HG02970 (cell line): ENCODE measurements around the gene GTSF1L.
"Not testable (repeated sequence)": the region's sequence is repeated elsewhere in the genome, so short reads cannot be mapped to it uniquely, and the experiment has no call there.

Experiments used
- ATAC-seq: cut with Tn5 transposase; IDR thresholded peaks from one replicate; pipeline ENCODE4 v1.9.1; 2021; ENCODE audit warnings: mild to moderate bottlenecking, moderate library complexity, moderate number of reproducible peaks; ENCODE audit not compliant: unreplicated experiment, low FRiP score

GTSF1L gene

DNA sequence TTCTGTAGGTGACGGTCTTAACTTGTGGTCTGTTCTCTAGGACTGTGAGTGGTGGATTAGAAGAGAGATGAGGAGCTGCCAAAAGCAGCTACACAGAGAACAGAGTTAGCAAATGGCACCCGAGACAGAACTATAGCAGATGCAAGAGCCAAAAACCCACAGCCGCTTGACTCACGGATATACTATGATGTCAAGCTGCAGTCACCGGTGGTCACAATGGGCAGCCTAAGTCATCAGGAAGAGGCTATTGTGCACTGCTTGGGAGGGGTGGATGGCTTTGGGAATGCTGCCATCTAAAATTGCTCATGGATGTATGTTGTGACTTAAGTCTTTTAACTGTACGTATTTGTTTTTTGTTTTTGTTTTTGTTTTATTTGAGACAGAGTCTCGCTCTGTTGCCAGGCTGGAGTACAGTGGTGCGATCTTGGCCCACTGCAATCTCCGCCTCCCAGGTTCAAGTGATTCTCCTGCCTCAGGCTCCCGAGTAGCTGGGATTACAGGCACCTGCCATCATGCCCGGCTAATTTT, at the start of gene GTSF1L:
Gene GTSF1L (minus strand): TSS at position 192 of the 528 bp plus-strand sequence. CDS start 308 bp downstream, outside the sequence.
- ATAC-seq = no peak

DNA sequence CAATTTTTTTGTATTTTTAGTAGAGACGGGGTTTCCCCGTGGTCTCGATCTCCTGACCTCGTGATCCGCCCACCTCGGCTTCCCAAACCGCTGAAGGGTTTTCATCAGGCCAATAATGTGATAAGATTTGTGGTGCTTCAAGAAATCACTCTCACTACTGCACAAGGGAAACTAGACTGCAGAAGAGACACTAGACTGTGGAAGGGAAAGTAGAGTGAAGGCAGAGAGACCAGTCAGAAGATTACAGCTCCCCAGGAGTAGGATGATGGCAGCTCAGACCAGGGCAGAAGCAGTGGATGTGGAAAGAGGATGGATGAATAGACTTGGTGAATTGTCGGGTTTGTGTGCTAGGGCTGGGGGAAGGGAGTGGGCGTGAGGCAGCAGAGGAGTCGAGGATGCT, 48.0 kb upstream of the GTSF1L start:
- ATAC-seq = no peak

DNA sequence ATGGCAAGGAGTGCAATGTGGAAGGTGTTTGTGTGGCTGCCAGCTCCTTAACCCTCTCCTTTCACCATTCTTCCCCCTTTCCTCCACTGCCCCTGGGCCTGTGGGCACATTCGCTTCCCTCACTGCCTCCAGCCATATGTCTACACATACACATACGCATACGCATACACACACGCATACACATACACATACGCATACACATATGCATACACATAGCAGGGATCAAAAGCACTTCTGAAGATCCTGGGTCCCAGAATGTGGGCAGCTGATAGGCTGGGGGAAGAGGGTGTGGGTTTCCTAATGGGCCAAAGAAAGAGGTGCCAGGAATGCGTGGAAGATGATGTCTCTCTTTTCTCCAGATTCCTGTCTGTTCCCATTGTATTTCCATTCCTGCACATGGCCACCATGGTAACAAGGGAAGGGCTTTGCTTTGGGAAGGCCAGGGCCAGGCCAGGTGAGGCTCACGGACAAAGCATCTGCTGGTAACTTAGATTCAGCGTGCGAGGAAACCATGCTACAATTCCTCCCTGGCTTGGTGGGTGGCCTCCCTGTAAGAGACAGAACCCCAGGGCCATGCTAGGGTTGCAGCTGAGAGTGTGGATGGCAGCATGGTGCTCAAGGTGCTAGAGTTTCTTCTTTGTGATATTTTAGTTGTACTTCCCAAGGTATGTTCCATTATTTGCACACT, 44.8 kb upstream of the GTSF1L start:
- ATAC-seq = no peak

DNA sequence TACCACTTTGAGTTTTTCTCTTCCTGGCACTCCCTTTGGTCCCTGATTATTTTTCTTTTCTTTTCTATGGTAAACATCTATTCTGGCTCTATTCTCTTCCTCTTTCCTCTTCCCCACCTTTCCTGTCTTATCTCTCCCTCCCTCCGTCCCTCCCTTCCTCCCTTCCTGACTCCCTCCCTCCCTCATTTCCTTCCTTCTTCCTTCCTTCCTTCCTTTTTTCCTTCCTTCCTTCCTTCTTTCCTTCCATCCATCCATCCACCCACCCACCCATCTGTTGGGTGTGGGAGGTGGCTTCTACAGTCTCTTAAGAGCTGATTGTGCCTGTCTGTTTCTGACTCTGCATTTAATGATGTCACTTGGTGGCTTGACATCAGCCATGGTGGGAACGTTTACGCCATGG, 43.5 kb upstream of the GTSF1L start:
- no peak for ATAC-seq

DNA sequence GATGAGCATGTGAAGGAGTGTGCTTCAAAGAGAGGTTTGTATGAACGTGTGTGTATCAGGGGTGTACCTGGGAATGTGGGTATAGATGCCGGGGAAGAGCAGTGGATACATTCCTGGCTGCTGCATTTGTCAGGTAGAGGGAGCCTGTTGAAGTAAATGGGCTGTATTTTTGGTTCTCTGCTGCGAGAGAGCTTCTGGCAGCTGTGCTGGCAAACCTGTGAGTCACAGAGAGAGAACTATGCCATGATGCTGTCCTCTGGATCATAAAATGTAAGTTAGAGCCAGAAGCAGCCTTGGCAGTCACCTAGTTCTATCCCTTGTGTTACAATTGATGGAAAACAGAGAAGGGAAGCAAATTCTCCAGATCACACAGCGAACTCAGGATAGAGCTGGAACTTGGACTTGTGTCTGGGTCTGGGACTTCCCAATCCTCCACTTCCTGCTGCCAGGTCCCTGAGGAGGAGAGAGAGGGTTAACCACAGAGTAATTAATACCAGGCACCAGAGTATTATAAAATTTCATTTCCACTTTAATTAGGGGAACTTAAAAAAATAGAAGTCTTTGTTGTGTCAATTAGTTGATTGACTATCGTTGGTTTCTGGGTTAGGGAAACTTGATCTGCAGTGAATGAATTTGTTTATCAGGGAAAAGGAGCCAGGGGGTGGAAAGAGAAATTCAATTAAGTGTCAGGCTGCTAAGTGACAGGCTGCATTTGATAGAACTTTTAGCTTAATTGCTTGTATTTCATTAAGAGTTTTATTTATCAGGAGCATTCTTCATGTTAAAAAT, 41.1 kb upstream of the GTSF1L start:
- ATAC-seq = no peak

DNA sequence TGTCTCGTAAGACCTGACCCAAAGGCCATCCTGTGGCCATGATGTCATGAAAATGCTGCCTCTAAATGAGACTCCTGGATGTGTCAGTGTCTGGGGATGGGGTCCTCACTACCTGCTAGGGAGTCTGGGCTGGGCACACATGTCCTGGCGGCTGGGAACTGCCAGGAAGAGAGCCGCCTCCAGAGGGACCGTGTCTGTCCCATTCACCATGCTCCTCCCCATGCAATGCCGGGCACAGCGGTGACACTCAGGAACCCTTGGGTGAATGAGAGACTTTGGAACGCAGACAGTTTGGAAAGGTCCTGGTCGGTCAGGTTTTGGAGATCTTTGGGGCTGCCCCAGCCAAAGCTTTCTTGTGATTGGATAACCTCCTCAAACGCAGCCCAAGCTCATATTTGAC, 40.1 kb upstream of the GTSF1L start:
- no peak for ATAC-seq

DNA sequence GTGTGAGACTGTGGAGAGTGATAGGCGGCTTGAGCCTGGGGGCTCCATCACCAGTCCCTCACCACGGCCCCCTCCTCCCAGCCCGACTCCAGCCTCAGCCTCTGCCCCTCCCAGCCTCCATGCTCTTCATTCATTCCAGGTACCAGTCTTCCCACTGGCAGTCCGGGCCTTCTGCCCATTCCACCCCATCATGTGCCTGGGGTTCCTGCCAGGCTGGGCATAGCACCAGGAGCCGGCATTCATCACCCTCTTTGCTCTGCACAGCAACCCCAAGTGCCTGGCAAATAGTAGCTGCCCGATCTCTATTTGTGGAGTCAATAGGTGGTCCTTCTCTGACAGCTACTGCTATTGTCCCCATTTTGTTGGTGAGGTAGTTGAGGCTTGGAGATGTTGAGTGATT, 39.6 kb upstream of the GTSF1L start:
- no peak for ATAC-seq

DNA sequence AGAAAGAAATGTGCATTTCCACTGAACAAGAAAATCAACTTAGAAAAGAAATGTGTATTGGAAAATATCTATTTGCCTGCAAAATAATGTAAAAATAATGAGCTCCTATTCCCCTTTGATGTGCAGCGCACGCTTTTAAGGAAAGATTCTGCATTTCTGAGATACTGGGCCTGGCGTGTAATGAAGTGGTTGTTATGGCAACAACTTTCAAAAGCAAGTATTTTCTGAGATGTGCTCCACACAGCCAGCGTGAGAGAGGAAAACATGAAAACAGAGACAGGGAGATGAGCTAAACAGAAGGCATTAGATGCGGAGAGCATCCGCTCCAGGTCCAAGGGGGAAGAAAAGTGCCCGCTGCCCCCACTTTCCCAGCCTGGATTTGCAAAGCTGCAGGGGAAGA, 39.1 kb upstream of the GTSF1L start:
- no peak for ATAC-seq

DNA sequence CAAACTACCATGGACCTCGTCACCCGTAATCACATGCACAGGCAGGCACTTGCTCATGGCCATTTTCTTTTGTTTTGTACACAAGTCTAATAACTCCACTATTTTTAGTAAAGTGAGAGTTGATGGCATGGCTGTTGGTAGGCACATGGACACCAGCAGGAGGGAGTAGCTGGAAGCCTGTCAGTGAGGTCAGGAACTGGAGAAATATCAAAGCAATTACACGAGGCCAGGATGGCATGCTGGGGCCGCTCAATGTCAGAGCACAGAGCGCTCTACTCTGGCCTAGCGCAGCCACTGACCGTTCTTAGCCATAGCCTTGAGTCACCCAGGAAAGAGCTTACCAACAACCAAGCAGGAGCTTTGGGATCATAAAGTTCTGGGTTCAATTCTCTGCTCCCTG, 36.1 kb upstream of the GTSF1L start:
- ATAC-seq = no peak

DNA sequence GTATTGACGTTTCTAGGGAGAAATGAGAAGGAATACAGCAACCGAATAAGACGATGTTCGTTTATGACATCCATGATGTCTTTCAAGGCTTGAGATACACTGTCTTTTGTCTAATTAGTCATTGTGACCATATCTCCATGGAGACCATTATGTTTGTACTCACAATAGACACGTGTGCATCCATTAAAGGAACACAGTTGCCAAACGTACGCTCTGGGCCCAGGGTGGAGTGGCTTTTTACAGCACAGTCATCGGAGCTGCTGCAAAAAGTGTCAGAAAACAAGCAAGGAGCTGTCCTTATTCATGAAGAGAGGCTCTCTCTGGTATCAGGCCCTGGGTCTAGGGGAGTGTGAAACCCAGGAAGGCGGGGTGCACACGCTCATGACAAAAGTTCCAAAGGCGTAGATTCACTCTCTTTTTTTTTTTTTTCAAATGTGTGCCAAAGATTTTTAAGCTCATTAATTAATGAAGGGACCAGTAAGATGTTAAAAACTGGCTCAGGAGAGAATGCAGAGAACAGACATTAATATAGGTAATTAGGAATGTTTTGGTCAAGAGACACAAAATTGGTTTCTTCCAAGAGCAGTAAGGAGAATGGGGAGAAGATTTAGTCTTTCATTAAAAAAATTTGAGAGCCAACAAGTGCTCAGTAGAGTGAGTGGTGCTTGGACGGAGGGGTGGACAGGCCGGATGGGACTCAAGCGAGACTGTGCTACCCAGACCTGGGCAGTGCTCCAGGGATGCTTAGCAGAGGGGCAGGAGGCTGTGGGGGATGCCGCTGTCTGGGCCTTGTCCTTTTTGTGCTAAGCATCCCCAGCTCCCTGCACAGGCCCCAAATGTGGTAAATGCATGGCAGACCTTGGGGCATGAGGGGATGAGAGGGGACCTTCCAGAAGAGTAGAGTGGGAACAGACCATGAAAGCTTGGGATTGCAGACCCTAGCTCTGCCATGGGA, 34.9 kb upstream of the GTSF1L start:
- ATAC-seq = no peak

DNA sequence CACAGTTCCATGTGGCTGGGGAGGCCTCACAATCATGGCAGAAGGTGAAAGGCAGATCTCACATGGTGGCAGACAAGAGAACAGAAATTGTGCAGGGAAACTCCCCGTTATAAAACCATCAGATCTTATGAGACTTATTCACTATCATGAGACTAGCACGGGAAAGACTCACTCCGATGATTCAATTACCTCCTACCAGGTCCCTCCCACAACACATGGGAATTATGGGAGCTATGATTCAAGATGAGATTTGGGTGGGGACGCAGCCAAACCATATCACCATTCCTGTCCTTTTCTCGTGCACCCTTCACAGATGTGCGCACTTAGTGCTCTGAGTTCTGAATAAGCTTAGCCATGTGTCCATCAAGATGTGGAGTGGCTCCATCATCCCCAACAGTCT, 31.1 kb upstream of the GTSF1L start:
- not testable (repeated sequence) for ATAC-seq

DNA sequence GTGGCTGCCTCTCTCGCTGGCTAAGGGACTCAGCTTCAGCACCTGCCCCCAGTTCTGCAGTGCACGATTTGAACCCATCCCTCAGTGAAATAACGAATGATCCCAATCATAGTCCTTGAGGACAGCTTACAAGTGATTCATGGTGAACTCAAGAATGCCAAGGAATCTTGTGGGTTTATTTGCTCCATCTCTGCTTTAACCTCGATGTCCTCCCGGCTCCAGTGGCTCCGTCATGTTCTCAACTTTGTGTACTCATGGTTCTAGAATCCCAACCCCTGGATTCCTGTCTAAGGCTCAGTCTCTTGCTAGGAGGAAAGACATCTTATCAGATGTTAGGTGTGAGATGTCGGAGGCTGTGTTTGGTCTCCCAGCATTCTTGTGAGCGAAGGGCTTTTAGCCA, 29.0 kb upstream of the GTSF1L start:
- ATAC-seq = no peak

DNA sequence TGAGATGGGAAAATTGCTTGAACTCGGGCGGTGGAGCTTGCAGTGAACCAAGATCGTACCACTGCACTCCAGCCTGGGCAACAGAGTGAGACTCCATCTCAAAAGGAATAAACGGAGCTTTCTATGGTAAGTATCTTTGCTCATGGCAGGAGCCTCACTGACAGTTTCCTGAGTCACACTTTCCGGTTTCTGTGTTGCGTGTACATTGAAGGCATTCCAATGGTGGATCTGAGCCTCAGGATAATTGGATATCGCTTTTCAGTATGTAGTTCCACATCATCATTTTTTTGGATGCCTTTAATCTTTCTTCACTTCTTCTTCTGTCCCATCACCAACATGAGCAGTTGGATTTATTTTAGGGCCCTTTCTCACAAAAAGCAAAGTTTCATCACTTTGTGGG, 28.6 kb upstream of the GTSF1L start:
- no peak for ATAC-seq

DNA sequence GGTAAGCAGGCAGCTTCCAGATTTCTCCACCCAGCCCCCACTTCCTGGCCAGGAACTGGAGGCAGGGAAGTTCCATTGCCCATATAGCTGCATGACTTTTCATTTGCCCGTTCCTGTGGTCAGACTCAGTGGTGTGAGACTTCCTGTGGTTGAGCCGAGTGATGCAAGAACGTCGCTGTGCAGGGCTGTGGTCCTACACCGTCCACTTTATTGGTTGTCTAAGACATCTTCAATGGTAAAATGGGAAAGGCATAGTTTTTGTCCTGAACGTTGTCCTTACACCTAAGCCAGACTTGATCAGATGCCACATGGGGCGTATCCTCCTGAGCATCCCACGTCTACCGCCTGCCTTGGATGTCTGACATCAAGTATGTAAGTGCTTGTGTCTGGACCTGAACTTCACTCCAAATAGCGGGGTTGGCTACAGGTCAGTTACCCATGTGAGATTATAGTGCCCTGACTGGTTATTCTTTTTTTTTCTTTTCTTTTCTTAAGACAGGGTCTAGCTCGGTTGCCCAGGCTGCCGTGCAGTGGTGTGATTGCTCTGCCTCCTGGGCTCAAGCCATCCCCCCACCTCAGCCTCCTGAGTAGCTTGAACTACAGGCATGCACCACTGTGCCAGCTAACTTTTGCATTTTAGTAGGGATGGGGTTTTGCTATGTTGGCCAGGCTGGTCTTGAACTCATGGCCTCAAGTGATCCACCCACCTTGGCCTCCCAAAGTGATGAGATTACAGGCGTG, 25.9 kb upstream of the GTSF1L start:
- no peak for ATAC-seq

DNA sequence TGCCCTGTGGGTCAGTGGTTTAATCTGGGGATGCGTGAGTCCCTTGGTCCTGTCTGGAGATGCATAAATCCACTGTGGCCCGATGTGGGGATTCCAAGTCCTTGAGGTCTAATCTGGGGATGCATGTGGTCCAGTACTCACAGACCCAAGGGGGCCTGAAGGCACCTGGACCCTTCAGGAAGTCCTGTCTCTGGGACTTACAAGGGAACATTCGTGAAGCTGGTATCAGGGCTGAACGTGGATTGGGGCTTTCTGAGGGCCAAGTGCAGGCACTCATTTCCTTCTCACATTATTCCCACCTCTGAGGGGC, 25.2 kb upstream of the GTSF1L start:
- ATAC-seq = no peak

DNA sequence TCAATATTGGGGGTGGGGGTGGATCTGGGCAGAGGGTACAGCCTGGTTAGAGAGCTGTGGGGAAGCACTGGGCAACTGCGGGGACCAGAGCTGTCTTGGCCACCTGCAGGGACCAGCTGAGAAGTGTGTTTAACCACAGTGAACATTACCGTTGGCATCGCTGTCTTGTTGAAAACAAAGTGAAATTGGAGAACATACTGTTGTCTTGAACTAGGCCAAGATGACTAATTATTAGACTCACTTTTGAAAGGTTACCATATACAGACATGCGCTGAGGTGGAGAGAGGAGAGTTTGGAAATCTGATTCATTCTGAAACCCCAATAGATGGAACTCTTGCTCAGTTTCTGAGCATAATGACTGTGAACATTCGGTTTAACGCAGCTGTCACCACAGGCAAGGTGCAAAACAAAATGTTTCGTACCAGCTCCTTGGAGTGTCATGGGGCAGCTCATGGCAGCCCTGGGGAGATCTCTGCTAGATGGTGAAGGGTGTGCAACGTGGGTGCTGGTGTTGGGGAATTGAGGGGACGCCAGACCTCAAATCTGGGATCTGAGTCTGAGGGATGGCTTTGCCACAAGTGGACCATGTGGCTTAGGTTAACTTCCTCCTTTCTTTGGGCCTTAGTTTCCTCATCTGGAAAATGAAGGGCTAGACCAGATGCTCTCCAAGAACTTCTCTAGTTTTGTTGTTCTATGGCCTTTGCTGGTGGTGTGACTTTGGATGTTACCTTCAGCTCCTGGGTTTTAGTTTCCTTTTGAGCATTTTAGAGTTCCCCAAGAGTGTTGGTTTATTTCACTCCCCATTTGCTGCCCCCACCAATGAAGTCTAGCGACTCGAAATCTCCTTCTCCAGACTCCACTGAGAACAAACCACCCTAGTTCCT, 24.6 kb upstream of the GTSF1L start:
- peak; percentile 76 for ATAC-seq

DNA sequence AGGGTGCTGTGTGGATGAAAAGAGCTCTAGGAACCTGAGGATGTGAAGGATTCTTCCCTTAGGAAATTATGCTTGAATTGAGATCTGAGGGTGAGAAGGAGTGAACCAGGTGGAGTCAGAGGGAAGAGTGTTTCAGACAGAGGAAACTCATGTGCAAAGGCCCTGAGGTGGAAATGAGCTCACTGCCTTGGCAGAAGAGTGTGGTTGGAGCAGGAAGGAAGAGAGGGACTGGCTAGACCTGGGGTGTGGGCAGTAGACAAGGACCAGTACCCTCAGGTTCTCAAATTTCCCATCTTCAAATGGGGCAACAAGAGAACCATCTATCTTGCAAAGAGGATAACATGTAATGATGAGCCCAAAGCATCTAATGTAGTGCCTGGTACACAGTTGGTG, 24.0 kb upstream of the GTSF1L start:
- ATAC-seq = no peak

DNA sequence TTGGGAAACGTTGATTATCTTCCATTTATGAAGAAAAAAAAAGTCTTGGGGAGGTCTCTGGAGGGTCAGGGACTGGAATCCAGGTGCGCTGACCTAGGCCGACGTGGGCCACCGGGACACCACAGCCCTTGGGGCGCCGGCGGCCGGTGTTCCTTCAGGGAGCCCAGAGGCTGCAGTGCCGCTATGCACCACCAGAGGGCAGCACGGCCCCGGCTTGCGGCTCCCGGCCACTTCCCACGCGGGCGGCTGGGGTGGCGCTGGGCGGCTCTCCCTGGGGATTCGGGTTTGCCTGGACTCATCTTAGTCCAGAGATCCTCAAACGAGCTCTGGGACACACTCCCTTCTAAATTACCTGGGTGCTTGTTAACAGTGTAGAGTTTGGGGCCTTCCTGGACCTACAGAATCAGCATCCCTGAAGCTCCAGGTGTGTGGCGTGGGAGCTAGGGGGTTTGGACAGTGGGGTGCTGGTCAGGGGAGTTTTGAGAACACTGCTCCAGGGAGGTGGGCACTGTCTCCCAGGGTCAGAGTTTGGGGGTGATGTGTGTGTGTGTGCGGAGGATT, 23.0 kb upstream of the GTSF1L start:
- no peak for ATAC-seq

DNA sequence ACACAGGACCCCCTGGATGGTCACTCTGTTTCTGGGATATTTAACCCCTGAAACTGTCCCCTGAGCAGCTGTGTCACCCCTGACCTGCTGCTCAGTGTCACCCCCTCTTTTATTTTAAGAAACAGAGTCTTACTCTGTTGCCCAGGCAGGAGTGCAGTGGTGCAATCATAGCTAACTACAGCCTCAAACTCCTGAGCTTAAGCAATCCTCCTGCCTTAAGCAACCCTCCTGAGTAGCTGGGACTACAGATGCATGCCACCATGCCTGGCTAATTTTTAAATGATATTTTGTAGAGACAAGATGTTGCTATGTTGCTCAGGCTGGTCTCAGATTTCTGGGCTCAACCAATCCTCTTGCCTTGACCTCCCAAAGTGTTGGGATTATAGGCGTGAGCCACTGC, 21.5 kb upstream of the GTSF1L start:
- ATAC-seq = no peak
